GM12891 (cell line): Measurements from ENCODE around the gene XK.

Experiments used
- DNase-seq: peaks from one replicate; pipeline ENCODE4 v3.0.0; 2011; ENCODE audit warnings: low spot score; ENCODE audit not compliant: insufficient read length
- FAIRE-seq: peaks from 2 replicates; lab custom pipeline; 2011; peaks lifted over from hg19 to GRCh38; lab: Jason Lieb, UNC
- PAX5 ChIP-seq: IDR thresholded peaks from 2 replicates; pipeline ENCODE4 v1.6.1; 2011; ENCODE audit warnings: low read length, moderate library complexity, mild to moderate bottlenecking; ENCODE audit not compliant: insufficient read depth, severe bottlenecking
- POLR2A ChIP-seq: IDR thresholded peaks from 2 replicates; pipeline ENCODE4 v1.6.1; 2011; ENCODE audit warnings: low read depth, low read length, control low read depth
- POLR2AphosphoS5 ChIP-seq: IDR thresholded peaks from 2 replicates; pipeline ENCODE4 v1.6.1; 2011; ENCODE audit warnings: low read depth, low read length, control low read depth
- POU2F2 ChIP-seq: IDR thresholded peaks from 2 replicates; pipeline ENCODE4 v1.6.1; 2011; ENCODE audit warnings: low read depth, mild to moderate bottlenecking, control low read depth, low read length, moderate library complexity
- SPI1 ChIP-seq: IDR thresholded peaks from 2 replicates; pipeline ENCODE4 v1.6.1; 2011; ENCODE audit warnings: low read depth, low read length, control low read depth
- TAF1 ChIP-seq: IDR thresholded peaks from 2 replicates; pipeline ENCODE4 v1.6.1; 2011; ENCODE audit warnings: low read depth, low read length, control low read depth

The XK gene

GRCh38 chrX:37652589-37653231, 32.9 kb upstream of the XK start:
- no peak for DNase-seq
- TF ChIP-seq POLR2A (no peak), POU2F2 (no peak), POLR2AphosphoS5 (no peak), TAF1 (no peak), PAX5 (no peak), SPI1 (no peak)
- FAIRE-seq = no peak

- DNase-seq (no peak), FAIRE-seq (no peak)
- TF ChIP-seq POU2F2 (no peak), PAX5 (no peak), POLR2AphosphoS5 (no peak), TAF1 (no peak), SPI1 (no peak), POLR2A (no peak)
Measured at GRCh38 chrX:37653397-37654085, 32.0 kb upstream of the XK start.

- DNase-seq = no peak
- FAIRE-seq = no peak
- TF ChIP-seq POLR2A (no peak), TAF1 (no peak), POU2F2 (no peak), SPI1 (no peak), POLR2AphosphoS5 (no peak), PAX5 (no peak)
Measured at GRCh38 chrX:37658343-37659030, 27.1 kb upstream of the XK start.

- DNase-seq (no peak), FAIRE-seq (no peak)
- TF ChIP-seq POU2F2 (no peak), SPI1 (no peak), POLR2A (no peak)
Measured at GRCh38 chrX:37659047-37659446, 26.5 kb upstream of the XK start.

GRCh38 chrX:37662181-37662580, 23.4 kb upstream of the XK start:
- FAIRE-seq (no peak), DNase-seq (no peak)
- TF ChIP-seq TAF1 (no peak), POU2F2 (no peak), POLR2A (no peak), SPI1 (no peak), POLR2AphosphoS5 (no peak), PAX5 (no peak)

- DNase-seq = no peak
- no peak for FAIRE-seq
- TF ChIP-seq POLR2AphosphoS5 (no peak), POLR2A (no peak), PAX5 (no peak), SPI1 (no peak), POU2F2 (no peak), TAF1 (no peak)
Measured at GRCh38 chrX:37666516-37666915, 19.1 kb upstream of the XK start.

GRCh38 chrX:37667141-37667540, 18.4 kb upstream of the XK start:
- DNase-seq (no peak), FAIRE-seq (no peak)
- no peak for TF ChIP-seq PAX5
- no peak for TF ChIP-seq TAF1
- TF ChIP-seq SPI1 = no peak
- TF ChIP-seq POU2F2 = no peak
- TF ChIP-seq POLR2A = no peak
- no peak for TF ChIP-seq POLR2AphosphoS5

GRCh38 chrX:37672563-37672962, 13.0 kb upstream of the XK start:
- no peak for FAIRE-seq
- TF ChIP-seq POLR2A (no peak), TAF1 (no peak), PAX5 (no peak), POLR2AphosphoS5 (no peak), SPI1 (no peak), POU2F2 (no peak)
- no peak for DNase-seq

- TF ChIP-seq TAF1 (no peak), SPI1 (no peak), POLR2A (no peak), PAX5 (no peak), POLR2AphosphoS5 (no peak), POU2F2 (no peak)
- DNase-seq (no peak), FAIRE-seq (no peak)
Measured at GRCh38 chrX:37676811-37677210, 8.8 kb upstream of the XK start.

GRCh38 chrX:37677243-37677642, 8.3 kb upstream of the XK start:
- FAIRE-seq = peak; percentile 78
- TF ChIP-seq POLR2AphosphoS5 = no peak
- no peak for TF ChIP-seq SPI1
- TF ChIP-seq POU2F2 = no peak
- TF ChIP-seq POLR2A = no peak
- TF ChIP-seq PAX5 = no peak
- no peak for TF ChIP-seq TAF1
- no peak for DNase-seq
